ENCODE measurements around the gene ZNF652. TPM values are rescaled to one million over a fixed set of nuclear protein-coding genes. Genes with fewer than 3 reads are reported as not detected.

Gene ZNF652
- total RNA-seq, 1 experiment from 2014 or later: 32.1 TPM

DNA sequence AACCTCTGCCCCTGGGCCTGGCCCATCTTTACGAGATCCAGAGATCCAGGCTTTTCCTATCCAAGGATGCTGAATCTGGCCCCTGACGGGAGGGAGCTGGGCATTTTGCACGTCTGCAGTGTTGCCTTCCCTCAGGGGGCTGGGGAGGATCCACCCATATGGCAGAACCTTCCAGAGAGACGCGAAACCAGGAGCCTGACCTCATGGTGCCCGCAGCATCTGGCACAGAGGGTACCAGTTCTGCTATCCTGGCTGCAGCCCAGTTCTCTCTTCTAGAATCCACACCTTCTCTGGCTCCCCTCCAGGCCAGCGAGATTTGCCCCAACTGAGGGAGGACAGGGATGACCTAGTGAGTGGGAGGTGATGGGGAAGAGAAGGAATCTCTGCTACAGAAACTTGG lies 20.5 kb upstream of the ZNF652 start:
- intact Hi-C loops (cut with micrococcal nuclease; ENCODE audit: unreplicated experiment): no loop called here
- CTCF ChIA-PET: no interaction called here
- DNase-seq (ENCODE audit: low spot score): no peak

DNA sequence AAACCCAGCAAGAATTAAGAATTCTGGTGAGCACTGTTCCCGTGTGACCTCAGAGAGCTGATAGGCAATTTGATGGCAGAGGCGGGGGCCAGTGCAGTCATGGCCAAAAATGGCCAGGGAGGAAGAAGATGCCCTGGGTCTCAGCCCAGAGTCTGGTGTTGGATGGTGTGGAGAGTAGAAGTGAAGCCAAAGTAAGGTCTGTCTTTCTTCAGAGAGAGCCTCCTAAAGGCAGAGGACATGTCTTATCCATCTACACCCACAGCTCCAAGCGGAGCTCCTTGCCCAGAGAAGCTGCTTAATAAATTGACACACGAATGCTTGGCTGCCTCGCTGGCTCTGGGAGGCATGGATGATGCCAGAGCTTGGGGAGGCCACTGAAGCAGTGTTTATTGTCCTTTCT lies 19.7 kb upstream of the ZNF652 start:
- Histone ChIP-seq H3K36me3 (ENCODE audit: insufficient read depth, low read length, poor library complexity, severe bottlenecking) (no peaks in the 10 kb centered on the region), H3K9me3 (ENCODE audit: low read depth, low read length, poor library complexity, severe bottlenecking) (no peaks in the 10 kb centered on the region), H3K27ac (ENCODE audit: low read depth, low read length, poor library complexity, severe bottlenecking) (no peak overlapping the region), H3K4me3 (ENCODE audit: low read depth, low read length, poor library complexity, severe bottlenecking) (no peak overlapping the region), H3K27me3 (replicated peaks; ENCODE audit: insufficient read depth, low read depth, low read length, poor library complexity) (no peaks in the 10 kb centered on the region), H3K4me1 (ENCODE audit: insufficient read depth, low read length, poor library complexity, severe bottlenecking) (no peaks in the 10 kb centered on the region)
- ChIA-PET POLR2A (ENCODE audit: low non-redundant PET) (no interaction called here), CTCF (no interaction called here)
- TF ChIP-seq, protein P1, sequence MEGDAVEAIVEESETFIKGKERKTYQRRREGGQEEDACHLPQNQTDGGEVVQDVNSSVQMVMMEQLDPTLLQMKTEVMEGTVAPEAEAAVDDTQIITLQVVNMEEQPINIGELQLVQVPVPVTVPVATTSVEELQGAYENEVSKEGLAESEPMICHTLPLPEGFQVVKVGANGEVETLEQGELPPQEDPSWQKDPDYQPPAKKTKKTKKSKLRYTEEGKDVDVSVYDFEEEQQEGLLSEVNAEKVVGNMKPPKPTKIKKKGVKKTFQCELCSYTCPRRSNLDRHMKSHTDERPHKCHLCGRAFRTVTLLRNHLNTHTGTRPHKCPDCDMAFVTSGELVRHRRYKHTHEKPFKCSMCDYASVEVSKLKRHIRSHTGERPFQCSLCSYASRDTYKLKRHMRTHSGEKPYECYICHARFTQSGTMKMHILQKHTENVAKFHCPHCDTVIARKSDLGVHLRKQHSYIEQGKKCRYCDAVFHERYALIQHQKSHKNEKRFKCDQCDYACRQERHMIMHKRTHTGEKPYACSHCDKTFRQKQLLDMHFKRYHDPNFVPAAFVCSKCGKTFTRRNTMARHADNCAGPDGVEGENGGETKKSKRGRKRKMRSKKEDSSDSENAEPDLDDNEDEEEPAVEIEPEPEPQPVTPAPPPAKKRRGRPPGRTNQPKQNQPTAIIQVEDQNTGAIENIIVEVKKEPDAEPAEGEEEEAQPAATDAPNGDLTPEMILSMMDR (conservative IDR thresholded peaks at IDR 0.05; ENCODE audit: low read depth, low read length): no peak
- no peak for TF ChIP-seq EZH2 (IDR thresholded peaks at IDR 0.05; ENCODE audit: borderline replicate concordance, low read depth, low read length, poor library complexity, severe bottlenecking)
- intact Hi-C loops (cut with micrococcal nuclease; ENCODE audit: unreplicated experiment): no loop called here
- BruUV-seq (replicated peaks): no TSS peak
- no peak for DNase-seq (ENCODE audit: low spot score)

More for the DNA sequence above, 20.5 kb upstream of the ZNF652 start:
- no peaks in the 10 kb centered on the region for H3K36me3 ChIP-seq (ENCODE audit: insufficient read depth, low read length, poor library complexity, severe bottlenecking)
- H3K27ac ChIP-seq (ENCODE audit: low read depth, low read length, poor library complexity, severe bottlenecking): no peak overlapping the region
- POLR2A ChIA-PET (ENCODE audit: low non-redundant PET): no interaction called here
- BruUV-seq (replicated peaks): no TSS peak
- H3K27me3 ChIP-seq (replicated peaks; ENCODE audit: insufficient read depth, low read depth, low read length, poor library complexity): no peaks in the 10 kb centered on the region
- H3K4me3 ChIP-seq (ENCODE audit: low read depth, low read length, poor library complexity, severe bottlenecking): no peak overlapping the region
- TF ChIP-seq, protein P1 (conservative IDR thresholded peaks at IDR 0.05; ENCODE audit: low read depth, low read length): no peak
- TF ChIP-seq EZH2 (IDR thresholded peaks at IDR 0.05; ENCODE audit: borderline replicate concordance, low read depth, low read length, poor library complexity, severe bottlenecking): no peak
- no peaks in the 10 kb centered on the region for H3K4me1 ChIP-seq (ENCODE audit: insufficient read depth, low read length, poor library complexity, severe bottlenecking)
- no peaks in the 10 kb centered on the region for H3K9me3 ChIP-seq (ENCODE audit: low read depth, low read length, poor library complexity, severe bottlenecking)

DNA sequence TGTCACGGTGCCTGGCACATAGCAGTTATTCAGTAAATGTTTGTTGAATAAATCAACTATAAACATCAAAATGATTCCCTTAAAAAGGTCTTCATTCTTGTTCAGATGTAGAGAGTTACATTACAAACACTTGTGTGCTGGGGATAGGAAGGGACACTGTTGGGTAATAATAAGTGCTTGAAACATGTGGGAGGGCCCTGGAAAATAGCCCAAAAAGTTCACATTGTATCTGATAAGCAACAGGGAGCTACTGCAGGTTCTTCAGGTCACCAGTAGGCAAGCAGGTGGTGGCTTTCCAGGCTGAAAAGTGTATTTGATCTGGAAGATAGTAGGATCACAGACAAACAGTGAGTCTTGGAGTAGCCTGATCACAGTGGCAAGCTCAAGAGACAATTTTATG lies 19.0 kb upstream of the ZNF652 start:
- BruUV-seq (replicated peaks): no TSS peak
- Histone ChIP-seq H3K27ac (ENCODE audit: low read depth, low read length, poor library complexity, severe bottlenecking) (no peak overlapping the region), H3K36me3 (ENCODE audit: insufficient read depth, low read length, poor library complexity, severe bottlenecking) (no peaks in the 10 kb centered on the region), H3K4me1 (ENCODE audit: insufficient read depth, low read length, poor library complexity, severe bottlenecking) (no peaks in the 10 kb centered on the region), H3K27me3 (replicated peaks; ENCODE audit: insufficient read depth, low read depth, low read length, poor library complexity) (no peaks in the 10 kb centered on the region), H3K9me3 (ENCODE audit: low read depth, low read length, poor library complexity, severe bottlenecking) (no peaks in the 10 kb centered on the region), H3K4me3 (ENCODE audit: low read depth, low read length, poor library complexity, severe bottlenecking) (no peak overlapping the region)
- intact Hi-C loops (cut with micrococcal nuclease; ENCODE audit: unreplicated experiment): no loop called here
- TF ChIP-seq, protein P1 (conservative IDR thresholded peaks at IDR 0.05; ENCODE audit: low read depth, low read length): no peak
- no peak for TF ChIP-seq EZH2 (IDR thresholded peaks at IDR 0.05; ENCODE audit: borderline replicate concordance, low read depth, low read length, poor library complexity, severe bottlenecking)
- DNase-seq (ENCODE audit: low spot score): no peak
- ChIA-PET CTCF (no interaction called here), POLR2A (ENCODE audit: low non-redundant PET) (interaction anchor here (0.7 kb wide), 1 partner anchor 69 kb away, joined by 4 read pairs; no protein-coding TSS in a partner anchor)
